ENCODE data around the gene PRKX. TPM values are rescaled to one million over a fixed set of nuclear protein-coding genes. Genes with fewer than 3 reads are reported as not detected.

The PRKX gene
- total and polyA plus RNA-seq, 2 of the 8 experiments (the other 6 are each of a cell fraction or from before 2014, with no cell fraction given) = 19.4 to 55.3 TPM

- WGBS, 2 experiments (ENCODE audit: extremely low coverage in 1 of 2, insufficient coverage in 1 of 2, insufficient read length in 1 of 2, insufficient replicate concordance in 2 of 2, low coverage in 1 of 2, low lambda C conversion rate in 2 of 2, missing lambda C conversion rate in 1 of 2) = 86% methylated on average over 6 of the region's 6 CpGs; no CpG with 5 or more reads in 1 of the 2 experiments
- Histone ChIP-seq H3K79me2 (ENCODE audit: control insufficient read depth in 1 of 2, insufficient read depth in 2 of 2, low read length in 2 of 2) (no peaks in the 10 kb centered on the region), H3K4ac (replicated peaks; ENCODE audit: insufficient read length, low read depth, low read length) (no peak overlapping the region), H2BK12ac (ENCODE audit: low read depth, low read length) (no peak overlapping the region), H4K20me1 (replicated peaks in 1 of 2; ENCODE audit: control insufficient read depth in 1 of 2, insufficient read depth in 2 of 2, low read length in 2 of 2) (no peaks in the 10 kb centered on the region), H4K5ac (ENCODE audit: insufficient read length, low read depth, low read length) (no peak overlapping the region), H2BK20ac (ENCODE audit: low read length) (no peak overlapping the region), H3K18ac (ENCODE audit: extremely low read depth, low read length) (no peak overlapping the region), H3K56ac (replicated peaks; ENCODE audit: insufficient read length, low read depth, low read length) (no peak overlapping the region), H3K14ac (ENCODE audit: insufficient read length) (no peak overlapping the region), H3K4me2 (ENCODE audit: insufficient read depth in 1 of 2, low read depth in 2 of 2, low read length in 2 of 2) (no peak overlapping the region), H4K91ac (replicated peaks; ENCODE audit: insufficient read length, low read length) (no peak overlapping the region), H2AK5ac (ENCODE audit: low read depth, low read length) (no peak overlapping the region), H3K4me1 (replicated peaks in 1 of 4; ENCODE audit: control insufficient read depth in 3 of 4, insufficient read depth in 4 of 4, low read length in 3 of 4) (no peaks in the 10 kb centered on the region), H3K23ac (ENCODE audit: insufficient read length) (no peak overlapping the region), H3K27me3 (replicated peaks in 1 of 4; ENCODE audit: control insufficient read depth in 3 of 4, extremely low read depth in 1 of 4, insufficient read depth in 3 of 4, low read length in 3 of 4) (no peaks in the 10 kb centered on the region), H3K9ac (replicated peaks in 1 of 4; ENCODE audit: extremely low read depth in 1 of 4, low read depth in 3 of 4, low read length in 3 of 4) (no peak overlapping the region), H4K8ac (ENCODE audit: extremely low read depth, insufficient read depth, low read length) (no peak overlapping the region), H3K9me3 (ENCODE audit: insufficient read depth in 2 of 2, low read depth in 1 of 2, low read length in 1 of 2) (no peaks in the 10 kb centered on the region), H3K79me1 (ENCODE audit: low read depth, low read length) (no peaks in the 10 kb centered on the region), H2BK15ac (ENCODE audit: low read length) (no peak overlapping the region), H2AFZ (ENCODE audit: low read length) (no peak overlapping the region), H2BK5ac (ENCODE audit: low read depth, low read length) (no peak overlapping the region), H3K4me3 (ENCODE audit: extremely low read depth in 1 of 4, insufficient read depth in 2 of 4, low read depth in 3 of 4, low read length in 4 of 4) (no peak overlapping the region), H2BK120ac (replicated peaks; ENCODE audit: low read depth, low read length) (no peak overlapping the region), H3K36me3 (ENCODE audit: control insufficient read depth in 2 of 4, insufficient read depth in 4 of 4, low read length in 3 of 4) (peaks cover 0 to 10% (median 1%) of the 10 kb centered on the region in 4 experiments; a peak in 4 of 8 replicates), H3K23me2 (ENCODE audit: low read depth, low read length) (no peaks in the 10 kb centered on the region), H3K27ac (ENCODE audit: low read depth, low read length) (no peak overlapping the region)
- CTCF ChIA-PET (ENCODE audit: partially characterized antibody) = no interaction called here
- TF ChIP-seq BCL11A (IDR thresholded peaks at IDR 0.05; ENCODE audit: low read depth in 2 of 2, low read length in 2 of 2) = no peak
- TF ChIP-seq NANOG (IDR thresholded peaks at IDR 0.05; ENCODE audit: insufficient read depth, low read depth, low read length, poor library complexity, severe bottlenecking) = no peak
- no peak for TF ChIP-seq POU5F1 (IDR thresholded peaks at IDR 0.05; ENCODE audit: low read depth, low read length)
- TF ChIP-seq MAX (IDR thresholded peaks at IDR 0.05) = no peak
- no peak for TF ChIP-seq POLR2AphosphoS5 (IDR thresholded peaks at IDR 0.05; ENCODE audit: low read depth, low read length)
- TF ChIP-seq ATF3 (IDR thresholded peaks at IDR 0.05; ENCODE audit: insufficient read depth, low read depth, low read length) = no peak
- FAIRE-seq (no peak), DNase-seq (ENCODE audit: low read depth in 1 of 2, low spot score in 2 of 2) (no peak)
- POLR2A ChIA-PET (ENCODE audit: partially characterized antibody) = no interaction called here
These were observed 92.0 kb downstream of the PRKX start for GRCh38 chrX:3621414-3621813.
